GM12878 (cell line): Measurements from ENCODE around the gene DMXL2. TPM values are rescaled to one million over a fixed set of nuclear protein-coding genes. Genes with fewer than 3 reads are reported as not detected.
"Not testable (repeated sequence)": the region's sequence is repeated elsewhere in the genome, so short reads cannot be mapped to it uniquely, and the experiment has no call there.

ENCODE experiments used
- ATAC-seq: fragments of 200-7000 bp; cut with Tn5 transposase; 3 replicates; pipeline ENCODE4 v1.9.1; 2020; ENCODE audit warnings: mild to moderate bottlenecking, moderate library complexity
- BruUV-seq: library from RNA; stranded (reverse); fragments of 400-500 nt; replicated peaks from 2 replicates; lab custom pipeline; 2021; lab: Mats Ljungman, UMichigan
- CTCF ChIA-PET: fragments of 300-600 bp; sonication (Branson Sonifier 250); formaldehyde crosslinking; extraction: SDS; loops from one replicate; lab custom pipeline; 2021; ENCODE audit warnings: inconsistent platforms; lab: Yijun Ruan, JAX
- POLR2A ChIA-PET: fragments of 350-600 bp; formaldehyde crosslinking; extraction: SDS; loops from one replicate; lab custom pipeline; 2021; ENCODE audit warnings: inconsistent platforms; lab: Charles Lee
- RAD21 ChIA-PET: fragments of 300-600 bp; sonication (Branson Sonifier 250); formaldehyde crosslinking; loops from one replicate; lab custom pipeline; 2023; ENCODE audit warnings: antibody characterized with exemption; ENCODE audit not compliant: unreplicated experiment; lab: Charles Lee
- SMC1A ChIA-PET: fragments of 300-600 bp; sonication (Branson Sonifier 250); formaldehyde crosslinking; loops from one replicate; lab custom pipeline; 2023; ENCODE audit not compliant: unreplicated experiment, uncharacterized antibody; lab: Charles Lee
- DNase-seq: peaks from one replicate; pipeline ENCODE4 v3.0.0-alpha.2; 2011; ENCODE audit warnings: low read depth, low spot score
- FAIRE-seq: peaks from 3 replicates; lab custom pipeline; 2011; peaks lifted over from hg19 to GRCh38; lab: Jason Lieb, UNC
- H2AFZ ChIP-seq: 2 replicates; pipeline ENCODE4 v1.6.0; 2011; ENCODE audit warnings: low read depth, low read length, control low read depth; ENCODE audit not compliant: control insufficient read depth
- H3K27ac ChIP-seq: 2 replicates; pipeline ENCODE4 v1.5.1; 2011; ENCODE audit warnings: control low read depth; ENCODE audit not compliant: control insufficient read depth, insufficient read depth
- H3K27me3 ChIP-seq, 2 experiments: replicated peaks in 1 of 2; 2 replicates each; pipeline versions ENCODE4 v1.6.0 to v1.6.1; 2011; ENCODE audit warnings: low read length in 1 of 2; ENCODE audit not compliant: control insufficient read depth in 2 of 2, insufficient read depth in 2 of 2
- H3K36me3 ChIP-seq, 2 experiments: 2 replicates each; pipeline ENCODE4 v1.5.1; 2011; ENCODE audit warnings: low read length in 1 of 2; ENCODE audit not compliant: control insufficient read depth in 2 of 2, insufficient read depth in 2 of 2
- H3K4me1 ChIP-seq: 2 replicates; pipeline ENCODE4 v1.6.1; 2011; ENCODE audit warnings: mild to moderate bottlenecking, low read length, moderate library complexity, mixed read lengths; ENCODE audit not compliant: control insufficient read depth, insufficient read depth
- H3K4me2 ChIP-seq: 2 replicates; pipeline ENCODE4 v1.6.0; 2011; ENCODE audit warnings: control low read depth; ENCODE audit not compliant: control insufficient read depth, insufficient read depth
- H3K4me3 ChIP-seq: fragments of 200-600 bp; sonication (generic); 2 replicates; pipeline ENCODE4 v1.5.1; 2016
- H3K79me2 ChIP-seq: 2 replicates; pipeline ENCODE4 v1.6.0; 2011; ENCODE audit warnings: low read length; ENCODE audit not compliant: control insufficient read depth, insufficient read depth
- H3K9ac ChIP-seq: 2 replicates; pipeline ENCODE4 v1.8.0; 2011; ENCODE audit warnings: low read length, control low read depth, mixed read lengths; ENCODE audit not compliant: control insufficient read depth, insufficient read depth
- H3K9me3 ChIP-seq: replicated peaks from 3 replicates; pipeline ENCODE4 v1.5.1; 2011; ENCODE audit warnings: mild to moderate bottlenecking, low read length; ENCODE audit not compliant: control insufficient read depth, insufficient read depth
- H4K20me1 ChIP-seq: 2 replicates; pipeline ENCODE4 v1.6.0; 2011; ENCODE audit not compliant: control insufficient read depth, insufficient read depth
- BCL3 ChIP-seq: IDR thresholded peaks from 2 replicates; pipeline ENCODE4 v1.6.1; 2011; ENCODE audit warnings: borderline replicate concordance, low read depth, mild to moderate bottlenecking, moderate library complexity, low read length; ENCODE audit not compliant: insufficient read depth, poor library complexity, severe bottlenecking
- NFYB ChIP-seq: IDR thresholded peaks from 2 replicates; pipeline ENCODE4 v1.6.1; 2011; ENCODE audit warnings: low read depth, mild to moderate bottlenecking, low read length, improper control_type of control experiment, moderate library complexity; ENCODE audit not compliant: insufficient read depth
- WGBS: methylation state at CpG from one replicate; pipeline ENCODE4 v1.1.6; 2016; ENCODE audit warnings: low lambda C conversion rate; ENCODE audit not compliant: insufficient replicate concordance, insufficient coverage; ENCODE audit errors: missing lambda C conversion rate; 5-methylcytosine and 5-hydroxymethylcytosine counted together
- in situ Hi-C: fragments of 300-500 bp; cut with MboI; formaldehyde crosslinking; loops from 9 replicates; pipeline ENCODE4 v1.14.3; 2018; ENCODE audit warnings: mixed read lengths
- intact Hi-C: fragments of 100-400 bp; cut with micrococcal nuclease; formaldehyde crosslinking; loops from one replicate; pipeline ENCODE4 v1.14.2; 2022; ENCODE audit not compliant: unreplicated experiment
- polyA plus RNA-seq, 11 experiments: library from polyadenylated mRNA; depleted of rRNA in 4 of 11; unstranded in 6 of 11; stranded (reverse) in 5 of 11; fragments of >200 nt; fragmentation: Nextera tagmentation in 4 of 11; fragmentation: Illumina TruSeq in 1 of 11; extraction: Ambion mirVana in 4 of 11; extraction: Trizol in 1 of 11; gene quantifications; 1 replicate in 1 of 11; 2 replicates in 10 of 11; pipeline versions ENCODE4 v1.2.1 to v1.2.3, GENCODE V29; 2011 to 2016; ENCODE audit warnings: inconsistent platforms in 2 of 11, missing spikeins in 2 of 11, low read depth in 1 of 11
- total RNA-seq, 4 experiments: library from RNA; depleted of rRNA in 3 of 4; stranded (reverse); fragments of >200 nt in 3 of 4; fragmentation: Illumina TruSeq in 1 of 4; extraction: Trizol in 1 of 4; gene quantifications; 2 replicates each; pipeline versions ENCODE4 v1.2.1 to v1.2.3, GENCODE V29; 2013 to 2021

DMXL2 gene
- total and polyA plus RNA-seq, 10 of the 15 experiments (the other 5 are each of a cell fraction or from before 2014, with no cell fraction given): 8.5 to 32.1 (median 22.0) TPM

- Histone ChIP-seq H3K4me3 (no peak overlapping the region), H4K20me1 (no peaks in the 10 kb centered on the region), H3K27me3 (no peaks in the 10 kb centered on the region), H3K4me1 (no peaks in the 10 kb centered on the region), H3K27ac (no peak overlapping the region), H3K9me3 (no peaks in the 10 kb centered on the region), H3K9ac (no peak overlapping the region), H3K79me2 (no peaks in the 10 kb centered on the region), H3K36me3 (no peaks in the 10 kb centered on the region), H3K4me2 (no peak overlapping the region), H2AFZ (no peak overlapping the region)
- RAD21 ChIA-PET: no interaction called here
- SMC1A ChIA-PET: interaction anchor here (0.7 to 4.5 kb wide), 2 partner anchors 21 to 118 kb away, joined by 4 to 26 read pairs; no protein-coding TSS in a partner anchor
- FAIRE-seq: no peak
- BruUV-seq: no TSS peak
- in situ Hi-C loops (no loop called here), intact Hi-C loops (no loop called here)
- DNase-seq: no peak
- POLR2A ChIA-PET: no interaction called here
- 0 out of 2 replicates have a peak, but pooled peaks have one; percentile 18 for TF ChIP-seq NFYB
- no peak for TF ChIP-seq BCL3
- ATAC-seq: peak; percentile 33; the same call in 2 of the 3 replicates
- CTCF ChIA-PET: interaction anchor here (0.7 to 2.3 kb wide), 4 partner anchors 8 to 118 kb away, joined by 3 to 19 read pairs (median 4); no protein-coding TSS in a partner anchor
- 47% methylated on average over 3 of the region's 3 CpGs for WGBS
Observed at GRCh38 chr15:51658664-51659063, 36.1 kb upstream of the DMXL2 start.

- H4K20me1 ChIP-seq, H3K9ac ChIP-seq, H2AFZ ChIP-seq, BruUV-seq, H3K36me3 ChIP-seq, H3K4me3 ChIP-seq, H3K9me3 ChIP-seq, H3K79me2 ChIP-seq, intact Hi-C loops, ATAC-seq, H3K4me1 ChIP-seq, DNase-seq, H3K27ac ChIP-seq, FAIRE-seq, H3K27me3 ChIP-seq, H3K4me2 ChIP-seq, in situ Hi-C loops: not testable (repeated sequence)
- POLR2A ChIA-PET: interaction anchor here (1.4 kb wide), 1 partner anchor 107 kb away, joined by 3 read pairs; no protein-coding TSS in a partner anchor
- SMC1A ChIA-PET: interaction anchor here (0.7 to 4.5 kb wide), 6 partner anchors 11 to 121 kb away, joined by 3 to 26 read pairs (median 4); no protein-coding TSS in a partner anchor
- RAD21 ChIA-PET: interaction anchor here (0.9 kb wide), 1 partner anchor 121 kb away, joined by 4 read pairs; no protein-coding TSS in a partner anchor
- 92% methylated on average over 24 of the region's 24 CpGs for WGBS
- CTCF ChIA-PET: interaction anchor here (1.0 to 3.8 kb wide), 2 partner anchors 81 to 121 kb away, joined by 3 to 23 read pairs; no protein-coding TSS in a partner anchor
Observed at GRCh38 chr15:51655401-51656057, 33.0 kb upstream of the DMXL2 start.
